Measurements from ENCODE around the gene SAMD11.
"Not testable (repeated sequence)": the region's sequence is repeated elsewhere in the genome, so short reads cannot be mapped to it uniquely, and the experiment has no call there.

SAMD11 gene

DNA sequence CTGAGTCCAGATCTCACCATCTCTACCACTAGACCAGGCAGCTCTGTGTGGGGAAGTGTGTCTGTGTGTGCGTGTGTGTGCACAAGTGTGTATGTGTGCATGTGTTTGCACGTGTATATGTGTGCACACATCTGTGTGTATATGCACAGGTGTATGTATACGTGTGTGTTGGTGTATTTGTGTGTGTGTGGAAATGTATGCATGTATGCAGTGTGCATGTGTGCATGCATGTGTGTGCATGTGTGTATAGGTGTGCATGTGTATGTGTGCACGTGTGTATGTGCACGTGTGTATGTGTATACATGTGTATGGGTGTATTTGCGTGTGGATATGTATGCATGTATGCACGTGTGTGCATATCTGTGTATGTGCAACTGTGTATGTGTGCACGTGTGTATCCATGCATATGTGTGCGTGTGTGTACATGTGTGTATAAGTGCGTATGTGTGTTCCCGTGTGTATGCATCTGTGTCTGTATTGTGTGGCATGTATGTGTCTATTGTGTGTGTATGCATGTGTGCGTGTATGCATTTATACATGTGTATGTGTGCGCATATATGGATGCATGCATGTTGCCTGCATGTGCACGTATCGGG lies 45.6 kb downstream of the SAMD11 start:
- DNase-seq, result no peak
- in situ Hi-C loops (cut with MboI; ENCODE audit: low pct_unique_long_range_greater_than_20kb, low sequenced_read_pairs), result no loop called here

DNA sequence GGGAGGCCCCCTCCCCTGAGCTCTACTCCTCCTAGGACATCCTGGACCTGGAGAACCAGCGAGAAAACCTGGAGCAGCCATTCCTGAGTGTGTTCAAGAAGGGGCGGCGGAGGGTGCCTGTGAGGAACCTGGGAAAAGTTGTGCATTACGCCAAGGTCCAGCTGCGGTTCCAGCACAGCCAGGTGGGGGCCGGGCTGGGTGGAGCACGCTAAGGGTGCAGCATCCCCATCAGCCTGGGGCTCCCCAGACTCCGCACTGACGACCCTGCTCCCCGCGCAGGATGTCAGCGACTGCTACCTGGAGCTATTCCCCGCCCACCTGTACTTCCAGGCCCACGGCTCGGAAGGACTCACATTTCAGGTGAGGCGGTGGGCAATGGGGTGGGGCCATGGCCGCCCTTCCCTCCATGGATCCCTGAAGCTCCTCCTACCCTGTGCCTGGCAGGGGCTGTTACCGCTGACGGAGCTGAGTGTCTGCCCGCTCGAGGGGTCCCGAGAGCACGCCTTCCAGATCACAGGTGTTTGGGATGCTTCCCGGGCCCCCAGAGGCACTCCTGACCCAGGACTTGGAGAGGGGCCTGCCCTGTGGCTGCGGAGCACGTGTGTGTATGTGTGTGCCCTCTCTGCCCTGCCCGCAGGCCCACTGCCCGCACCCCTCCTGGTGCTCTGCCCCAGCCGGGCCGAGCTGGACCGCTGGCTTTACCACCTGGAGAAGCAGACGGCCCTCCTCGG lies 46.7 kb downstream of the SAMD11 start:
- in situ Hi-C loops (cut with MboI; ENCODE audit: low pct_unique_long_range_greater_than_20kb, low sequenced_read_pairs), result no loop called here
- DNase-seq, result no peak

DNA sequence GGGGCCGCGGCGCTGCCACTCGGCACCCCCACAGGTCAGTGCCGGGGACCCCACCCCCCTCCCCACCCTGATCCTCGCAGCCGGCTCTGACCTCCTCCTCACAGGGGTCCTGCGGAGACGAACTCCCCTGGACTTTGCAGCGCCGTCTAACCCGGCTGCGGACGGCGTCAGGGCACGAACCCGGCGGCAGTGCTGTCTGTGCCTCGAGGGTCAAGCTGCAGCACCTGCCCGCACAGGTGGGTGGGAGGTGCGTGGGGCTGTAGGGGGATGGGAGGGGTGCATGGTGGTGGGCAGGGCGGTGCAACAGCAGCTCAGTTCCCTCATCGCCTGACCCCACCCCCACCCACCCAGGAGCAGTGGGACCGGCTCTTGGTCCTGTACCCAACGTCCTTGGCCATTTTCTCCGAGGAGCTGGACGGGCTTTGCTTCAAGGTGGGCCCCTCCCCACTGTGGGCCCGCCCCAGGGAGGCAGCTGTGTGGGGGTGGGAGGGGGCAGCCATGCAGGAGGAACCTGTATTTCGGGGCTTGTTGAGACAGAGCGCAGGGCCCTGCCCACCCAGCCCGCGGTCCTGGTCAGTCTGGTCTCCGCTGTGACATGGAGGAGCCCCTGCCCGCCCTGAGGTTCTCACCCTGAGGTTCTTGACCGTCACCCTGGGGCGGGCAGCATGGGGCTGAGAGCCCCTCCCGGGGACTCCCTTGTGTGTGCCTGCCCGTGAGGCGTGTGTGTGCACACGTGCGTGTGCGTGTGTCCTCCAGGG lies 47.4 kb downstream of the SAMD11 start:
- in situ Hi-C loops (cut with MboI; ENCODE audit: low pct_unique_long_range_greater_than_20kb, low sequenced_read_pairs), result no loop called here
- no peak for DNase-seq

DNA sequence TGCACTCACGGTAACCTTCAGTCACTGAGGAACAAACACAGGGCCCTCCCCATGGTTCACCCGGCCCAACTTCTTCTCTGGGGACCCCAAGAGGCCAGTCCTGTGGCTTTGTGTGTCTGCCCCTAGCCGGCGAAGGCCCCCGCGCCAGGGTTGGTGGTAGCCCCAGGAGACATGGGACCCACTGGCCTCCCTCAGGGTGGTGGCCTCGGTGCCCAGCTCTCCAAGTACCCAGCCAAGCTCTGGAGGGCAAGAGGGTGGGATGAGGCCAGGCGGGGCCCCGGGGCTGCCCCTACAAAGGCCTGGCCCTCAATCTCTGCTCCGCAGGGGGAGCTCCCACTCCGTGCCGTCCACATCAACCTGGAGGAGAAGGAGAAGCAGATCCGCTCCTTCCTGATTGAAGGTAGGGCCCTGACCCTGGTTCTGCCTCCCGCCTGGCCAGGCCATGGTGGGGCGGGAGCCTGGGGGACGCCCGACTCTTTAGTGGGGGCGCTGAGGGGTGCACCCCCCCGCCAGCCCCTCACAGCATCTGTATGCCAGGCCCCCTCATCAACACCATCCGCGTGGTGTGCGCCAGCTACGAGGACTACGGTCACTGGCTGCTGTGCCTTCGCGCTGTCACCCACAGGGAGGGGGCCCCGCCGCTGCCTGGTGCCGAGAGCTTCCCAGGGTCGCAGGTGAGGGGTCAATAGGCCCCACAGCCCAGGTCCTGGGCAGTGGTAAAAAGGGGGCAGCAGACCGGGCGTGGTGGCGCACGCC lies 48.2 kb downstream of the SAMD11 start:
- no peak for DNase-seq
- in situ Hi-C loops (cut with MboI; ENCODE audit: low pct_unique_long_range_greater_than_20kb, low sequenced_read_pairs), result no loop called here

DNA sequence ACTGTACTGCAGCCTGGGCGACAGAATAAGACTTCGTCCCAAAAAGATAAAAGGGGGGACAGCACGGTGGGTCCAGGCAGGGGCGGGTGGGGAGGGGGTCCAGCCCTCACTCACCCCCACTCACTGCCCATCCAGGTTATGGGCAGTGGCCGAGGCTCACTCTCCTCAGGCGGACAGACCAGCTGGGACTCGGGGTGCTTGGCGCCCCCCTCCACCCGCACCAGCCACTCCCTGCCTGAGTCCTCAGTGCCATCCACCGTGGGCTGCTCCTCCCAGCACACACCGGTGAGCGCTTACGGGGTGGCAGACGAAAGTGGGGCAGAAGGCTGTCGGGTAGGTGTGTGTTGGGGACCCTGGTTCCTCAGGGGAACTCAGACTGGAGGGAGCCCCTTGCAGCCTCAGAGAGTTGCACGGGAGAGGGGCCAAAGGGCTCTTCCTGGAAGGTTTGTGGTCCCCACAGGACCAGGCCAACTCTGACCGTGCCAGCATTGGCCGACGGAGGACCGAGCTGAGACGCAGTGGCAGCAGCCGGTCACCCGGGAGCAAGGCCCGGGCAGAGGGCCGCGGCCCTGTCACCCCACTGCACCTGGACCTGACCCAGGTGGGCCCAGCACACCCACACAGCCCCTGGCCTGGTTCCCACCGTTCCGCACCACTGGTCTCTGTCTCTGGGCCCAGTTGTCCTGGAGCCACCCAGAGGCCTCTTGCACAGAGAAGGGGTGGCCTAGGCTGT lies 49.2 kb downstream of the SAMD11 start:
- DNase-seq, result no peak
- in situ Hi-C loops (cut with MboI; ENCODE audit: low pct_unique_long_range_greater_than_20kb, low sequenced_read_pairs), result no loop called here

DNA sequence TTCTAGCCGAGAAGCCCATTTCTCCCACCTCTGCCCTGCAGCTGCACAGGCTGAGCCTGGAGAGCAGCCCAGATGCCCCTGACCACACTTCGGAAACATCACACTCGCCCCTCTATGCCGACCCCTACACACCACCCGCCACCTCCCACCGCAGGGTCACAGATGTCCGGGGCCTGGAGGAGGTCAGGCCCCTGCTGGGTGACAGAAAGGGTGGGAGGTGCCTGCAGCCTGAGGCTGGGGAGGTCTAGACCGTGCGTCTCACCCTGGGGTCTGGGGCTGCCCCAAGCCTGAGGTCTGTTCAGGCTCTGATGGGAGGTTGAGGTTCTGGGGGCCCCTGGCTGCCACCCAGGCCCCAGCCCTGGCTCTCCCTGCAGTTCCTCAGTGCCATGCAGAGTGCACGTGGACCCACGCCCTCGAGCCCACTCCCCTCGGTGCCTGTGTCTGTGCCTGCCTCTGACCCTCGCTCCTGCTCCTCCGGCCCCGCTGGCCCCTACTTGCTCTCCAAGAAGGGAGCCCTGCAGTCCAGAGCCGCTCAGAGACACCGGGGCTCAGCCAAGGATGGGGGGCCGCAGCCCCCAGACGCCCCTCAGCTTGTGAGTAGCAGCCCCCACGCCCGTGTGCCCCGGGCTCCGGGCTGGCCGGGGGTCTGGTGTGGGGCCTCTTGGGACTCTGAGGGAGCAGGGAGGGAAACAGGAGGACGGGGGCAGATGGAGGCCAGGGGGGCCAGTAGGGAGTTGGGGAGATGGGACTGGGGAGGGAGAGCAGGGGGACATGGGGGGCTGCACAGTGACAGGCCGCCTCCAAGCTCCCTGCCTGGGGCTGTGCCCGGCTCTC lies 50.0 kb downstream of the SAMD11 start:
- DNase-seq, result no peak
- in situ Hi-C loops (cut with MboI; ENCODE audit: low pct_unique_long_range_greater_than_20kb, low sequenced_read_pairs), result no loop called here

DNA sequence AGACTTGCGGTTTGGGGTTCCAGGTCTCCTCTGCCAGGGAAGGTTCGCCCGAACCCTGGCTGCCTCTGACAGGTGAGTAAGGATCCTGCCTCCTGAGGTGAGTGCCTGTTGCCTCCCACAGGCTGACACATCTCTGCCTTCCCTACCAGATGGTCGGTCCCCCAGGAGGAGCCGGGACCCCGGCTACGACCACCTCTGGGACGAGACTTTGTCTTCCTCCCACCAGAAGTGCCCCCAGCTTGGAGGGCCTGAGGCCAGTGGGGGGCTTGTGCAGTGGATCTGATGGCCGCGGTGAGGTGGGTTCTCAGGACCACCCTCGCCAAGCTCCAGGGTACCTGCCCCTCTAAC lies 50.5 kb downstream of the SAMD11 start:
- in situ Hi-C loops (cut with MboI; ENCODE audit: low pct_unique_long_range_greater_than_20kb, low sequenced_read_pairs), result no loop called here
- no peak for DNase-seq

DNA sequence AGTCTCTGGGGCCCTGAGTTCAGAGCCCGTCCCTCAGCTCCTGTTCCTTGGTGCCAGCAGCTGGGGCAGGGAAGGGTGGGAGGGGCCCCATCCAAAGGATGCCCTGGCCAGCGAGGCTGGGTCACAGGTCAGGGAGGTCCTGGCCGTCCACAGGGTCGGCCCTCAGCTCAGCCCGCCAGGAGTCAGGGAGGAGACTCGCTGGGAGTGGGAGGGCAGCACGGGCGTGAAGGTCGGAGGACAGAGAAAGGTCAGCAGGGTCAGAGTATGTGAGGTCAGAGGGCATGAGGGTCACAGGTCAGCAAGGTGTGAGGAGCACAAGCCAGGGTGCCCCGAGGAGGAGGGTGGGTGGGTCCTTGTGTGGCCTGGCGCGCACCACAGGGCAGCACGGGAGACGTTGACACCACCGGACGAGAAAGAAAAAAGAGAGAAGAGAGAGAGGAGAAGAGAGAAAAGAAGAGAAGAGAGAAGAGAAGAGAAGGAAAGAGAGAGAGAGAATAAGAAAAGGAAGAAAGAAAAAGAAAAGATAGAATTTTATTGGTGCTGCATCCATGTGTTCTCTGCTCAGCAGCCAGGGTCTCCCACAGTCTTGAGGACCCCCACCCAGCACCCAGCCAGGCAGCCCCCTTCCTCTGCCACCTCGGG lies 51.1 kb downstream of the SAMD11 start:
- in situ Hi-C loops (cut with MboI; ENCODE audit: low pct_unique_long_range_greater_than_20kb, low sequenced_read_pairs), result no loop called here
- no peak for DNase-seq

DNA sequence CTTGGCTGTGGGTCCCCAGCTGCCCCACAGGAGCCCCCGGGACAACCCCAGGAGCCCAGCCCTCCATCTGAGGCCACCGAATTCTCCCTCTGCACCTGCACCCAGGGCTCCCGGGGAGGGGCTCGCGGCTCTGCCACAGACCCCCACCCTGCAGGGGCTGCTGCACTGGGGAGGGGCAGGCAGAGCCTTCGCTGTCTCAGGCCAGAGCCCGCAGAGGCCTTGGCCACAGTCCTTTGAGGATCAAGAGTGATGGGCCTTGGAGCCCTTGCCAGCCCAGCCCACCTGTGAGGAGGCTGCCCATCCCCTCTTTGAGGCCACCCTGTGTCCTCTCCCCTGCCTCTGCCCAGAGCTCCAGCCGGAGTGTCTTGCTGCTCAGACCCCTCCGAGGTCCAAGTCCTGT lies 51.6 kb downstream of the SAMD11 start:
- in situ Hi-C loops (cut with MboI; ENCODE audit: low pct_unique_long_range_greater_than_20kb, low sequenced_read_pairs), result no loop called here

DNA sequence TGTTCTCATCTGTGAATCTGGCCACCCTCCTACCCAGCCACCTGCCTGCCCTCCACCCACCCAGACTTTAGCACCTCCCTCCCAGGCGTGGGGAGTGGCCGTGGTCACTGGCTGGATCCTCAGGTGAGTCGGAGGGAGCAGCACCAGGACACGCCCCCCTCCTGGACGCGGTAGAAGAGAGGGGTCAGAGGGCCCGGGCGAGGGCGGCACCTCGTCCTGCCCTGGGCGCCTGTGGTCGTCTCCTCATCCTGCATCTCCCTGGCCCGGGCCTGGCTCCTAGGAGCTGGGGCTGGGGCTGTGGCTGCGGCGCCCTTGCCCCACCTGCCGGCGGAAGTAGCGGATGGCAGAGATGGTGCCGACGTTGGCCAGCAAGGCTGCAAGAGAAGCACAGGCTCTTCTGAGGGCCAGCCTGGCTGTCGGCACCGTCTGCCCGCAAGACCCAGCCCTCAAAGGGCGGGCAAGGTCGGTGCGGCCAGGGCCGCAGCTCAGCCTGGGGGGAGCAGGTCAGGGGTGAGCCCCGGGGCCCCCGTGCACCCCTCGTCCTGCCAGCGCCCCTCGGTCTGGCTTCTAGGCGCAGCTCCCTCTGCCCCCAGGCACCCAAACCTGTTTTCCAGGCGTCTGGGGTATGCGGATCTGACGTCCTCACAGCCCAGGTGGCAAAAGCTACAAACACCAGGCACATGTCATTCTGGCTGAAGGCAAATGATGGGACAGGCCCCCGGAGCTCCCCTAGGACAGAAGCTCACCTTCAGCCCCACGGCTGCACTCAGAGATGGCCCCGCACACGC lies 52.4 kb downstream of the SAMD11 start:
- in situ Hi-C loops (cut with MboI; ENCODE audit: low pct_unique_long_range_greater_than_20kb, low sequenced_read_pairs), result no loop called here
- peak; percentile 78 for DNase-seq

More for the DNA sequence above, 51.6 kb downstream of the SAMD11 start:
- no peak for DNase-seq

DNA sequence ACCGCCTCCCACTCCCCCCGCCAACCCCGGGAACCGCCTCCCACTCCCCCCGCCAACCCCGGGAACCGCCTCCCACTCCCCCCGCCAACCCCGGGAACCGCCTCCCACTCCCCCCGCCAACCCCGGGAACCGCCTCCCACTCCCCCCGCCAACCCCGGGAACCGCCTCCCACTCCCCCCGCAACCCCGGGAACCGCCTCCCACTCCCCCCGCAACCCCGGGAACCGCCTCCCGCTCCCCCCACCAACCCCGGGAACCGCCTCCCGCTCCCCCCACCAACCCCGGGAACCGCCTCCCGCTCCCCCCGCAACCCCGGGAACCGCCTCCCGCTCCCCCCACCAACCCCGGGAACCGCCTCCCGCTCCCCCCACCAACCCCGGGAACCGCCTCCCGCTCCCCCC lies 53.1 kb downstream of the SAMD11 start:
- DNase-seq; in situ Hi-C loops (cut with MboI; ENCODE audit: low pct_unique_long_range_greater_than_20kb, low sequenced_read_pairs): not testable (repeated sequence)

DNA sequence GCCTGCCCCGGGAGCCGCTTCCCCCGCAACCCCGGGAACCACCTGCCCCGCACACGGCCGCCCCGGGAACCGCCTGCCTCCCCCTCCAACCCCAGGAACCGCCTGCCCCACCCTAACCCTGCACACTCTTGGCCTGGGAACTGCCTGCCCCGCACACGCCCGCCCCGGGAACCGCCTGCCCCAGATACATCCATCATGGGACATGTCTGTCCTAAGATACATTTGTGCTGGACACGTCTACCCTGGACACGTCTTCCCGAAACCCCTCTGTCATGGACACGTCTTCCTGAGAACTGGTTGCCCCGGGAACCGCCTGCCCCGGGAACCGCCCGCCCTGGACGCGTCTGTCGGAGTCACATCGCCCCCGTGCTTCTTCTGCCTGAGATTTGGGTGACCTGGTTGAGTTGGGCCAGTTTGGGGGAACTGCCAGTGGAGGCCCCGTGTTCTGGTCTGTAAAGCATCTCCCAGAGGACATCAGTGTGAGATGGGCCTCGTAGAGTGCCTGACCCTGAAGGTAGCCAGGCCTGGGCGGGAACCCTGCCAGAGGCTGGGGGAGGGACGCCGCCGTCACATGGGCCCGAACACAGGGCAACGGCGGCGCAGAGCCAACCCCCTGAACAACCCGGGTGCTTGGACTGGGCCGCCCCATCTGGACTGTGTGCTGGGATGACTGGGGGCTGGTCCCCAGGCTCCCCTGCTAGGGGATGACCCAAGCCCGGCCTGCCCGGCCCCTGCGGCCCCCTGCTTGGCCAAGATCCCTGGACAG lies 54.5 kb downstream of the SAMD11 start:
- DNase-seq, result no peak
- in situ Hi-C loops (cut with MboI; ENCODE audit: low pct_unique_long_range_greater_than_20kb, low sequenced_read_pairs), result no loop called here

DNA sequence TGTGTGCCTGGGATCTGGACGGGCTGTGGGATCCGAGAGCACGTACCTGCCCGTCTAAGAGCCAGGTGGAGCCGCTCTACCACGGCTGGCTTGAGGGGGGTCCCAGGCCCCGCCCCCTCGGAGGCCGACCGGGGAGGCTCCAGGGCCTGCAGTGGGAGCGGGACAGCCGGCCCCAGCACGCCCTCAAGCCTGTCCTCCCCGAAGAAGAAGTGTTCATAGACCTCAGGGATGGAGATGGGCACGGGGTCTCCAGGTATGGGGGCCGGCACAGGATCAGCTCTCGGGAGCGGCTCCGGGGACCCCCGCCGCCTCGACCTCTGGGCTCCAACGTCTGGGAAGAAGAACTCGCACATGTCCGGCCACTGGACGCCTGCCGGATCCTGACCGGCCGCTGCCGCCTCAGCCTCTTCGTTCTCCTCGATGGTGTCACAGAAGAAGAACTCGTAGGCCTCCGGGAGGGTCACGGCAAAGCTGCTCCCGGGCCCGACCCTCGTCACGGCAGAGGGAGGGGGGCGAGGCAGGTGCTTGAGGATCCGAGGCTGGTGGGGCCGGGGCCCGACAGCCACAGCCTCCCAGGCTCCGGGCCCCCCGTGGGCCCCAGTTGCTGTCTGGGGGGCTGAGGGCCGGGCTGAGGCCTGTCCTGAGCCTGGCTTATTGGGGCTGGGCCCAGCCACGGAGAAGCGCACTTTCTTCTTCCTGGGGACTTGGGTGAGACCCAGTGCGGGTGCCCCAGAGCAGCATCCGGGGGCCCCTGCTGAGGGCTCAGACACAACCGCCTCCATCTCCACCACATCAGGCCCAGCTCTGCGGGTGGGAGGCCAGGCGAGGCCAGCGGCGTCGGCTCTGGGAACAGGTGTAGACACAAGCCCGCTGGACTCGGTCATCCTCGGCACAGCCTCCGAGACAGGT lies 55.4 kb downstream of the SAMD11 start:
- no peak for DNase-seq
- in situ Hi-C loops (cut with MboI; ENCODE audit: low pct_unique_long_range_greater_than_20kb, low sequenced_read_pairs), result no loop called here

DNA sequence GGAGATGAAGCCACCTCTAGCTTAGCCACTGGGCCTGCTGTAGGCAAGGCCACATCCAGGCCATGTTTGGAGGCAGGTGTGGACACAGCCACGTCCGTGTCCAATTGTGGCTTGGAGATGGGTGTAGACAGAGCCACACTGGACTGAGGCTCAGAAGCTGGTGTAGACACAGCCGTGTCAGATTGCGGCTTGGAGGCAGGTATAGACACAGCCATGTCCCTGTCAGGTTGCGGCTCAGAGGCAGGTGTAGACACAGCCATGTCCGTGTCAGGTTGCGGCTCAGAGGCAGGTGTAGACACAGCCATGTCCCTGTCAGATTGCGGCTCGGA lies 56.0 kb downstream of the SAMD11 start:
- no peak for DNase-seq
- in situ Hi-C loops (cut with MboI; ENCODE audit: low pct_unique_long_range_greater_than_20kb, low sequenced_read_pairs), result no loop called here

DNA sequence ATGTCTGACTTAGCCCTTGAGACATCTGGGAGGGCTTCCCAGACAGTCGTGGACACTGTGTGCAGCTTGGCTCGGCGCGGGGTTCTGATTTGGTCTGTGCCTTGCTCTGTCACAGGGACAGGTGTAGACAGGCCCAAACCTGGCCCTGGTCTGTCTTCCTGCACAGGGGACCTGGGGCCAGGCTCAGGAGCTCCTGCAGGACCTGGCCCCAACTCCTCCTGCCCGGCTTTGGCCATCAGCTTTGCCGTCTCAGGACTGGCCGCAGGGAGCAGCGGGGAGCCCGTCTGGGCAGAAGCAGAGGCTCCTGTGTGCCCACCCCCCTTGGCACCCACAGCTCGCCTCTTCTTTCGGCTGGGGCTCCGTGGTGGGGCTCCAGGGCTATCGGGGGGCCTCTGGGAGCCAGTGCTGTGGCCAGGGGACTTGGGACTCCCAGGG lies 56.4 kb downstream of the SAMD11 start:
- no peak for DNase-seq
- in situ Hi-C loops (cut with MboI; ENCODE audit: low pct_unique_long_range_greater_than_20kb, low sequenced_read_pairs), result no loop called here

Data from KBM-7 (cell line).